Measurements from ENCODE around the gene ARHGAP12. TPM values are rescaled to one million over a fixed set of nuclear protein-coding genes. Genes with fewer than 3 reads are reported as not detected.

ARHGAP12 gene
- polyA plus RNA-seq, 1 of the 3 experiments (the other 2 are of a cell fraction), result 8.6 TPM

DNA sequence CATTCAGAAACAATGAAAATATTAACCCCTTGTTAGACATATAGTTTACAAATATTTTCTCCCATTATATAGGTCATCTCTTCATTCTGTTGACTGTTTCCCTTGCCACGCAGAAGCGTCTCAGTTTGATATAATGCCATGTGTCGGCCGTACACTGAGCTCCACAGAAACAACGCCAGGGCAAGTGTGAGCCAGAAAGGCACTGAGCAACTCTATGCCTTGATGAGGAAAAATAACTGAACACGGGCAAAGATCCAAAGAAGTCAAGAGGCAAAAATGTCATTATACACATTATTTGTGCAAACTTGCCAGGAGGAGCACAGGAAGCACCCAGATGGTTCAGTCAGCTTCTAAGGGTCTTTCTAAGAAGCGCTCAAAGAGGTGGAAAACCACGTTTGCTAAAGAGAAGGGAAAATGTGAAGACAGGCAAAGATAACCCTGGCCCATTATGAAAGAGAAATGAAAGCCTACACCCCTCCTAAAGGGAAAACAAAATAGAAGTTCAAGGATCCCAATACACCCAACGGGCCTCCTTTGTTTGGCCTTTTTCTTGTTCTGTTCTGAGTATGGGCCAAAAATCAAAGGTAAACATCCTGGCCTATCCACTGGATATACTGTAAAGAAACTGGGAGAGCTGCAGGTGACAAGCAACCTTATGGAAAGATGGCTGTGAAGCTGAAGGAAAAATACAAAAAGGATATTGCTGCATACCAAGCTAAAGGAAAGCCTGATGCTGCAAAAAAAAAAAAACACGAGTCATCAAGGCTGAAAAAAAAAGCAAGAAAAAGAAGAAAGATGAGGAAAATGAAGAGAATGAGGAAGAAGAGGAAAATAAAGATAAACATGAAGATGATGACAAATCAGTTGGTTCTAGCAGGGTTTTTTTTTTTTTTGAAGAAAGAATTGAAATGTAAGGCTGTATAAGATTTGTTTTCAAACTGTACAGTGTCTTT, 15.5 kb downstream of the ARHGAP12 start:
- TF ChIP-seq TEAD4 (IDR thresholded peaks at IDR 0.05; ENCODE audit: borderline replicate concordance, insufficient read depth) (no peak), TCF12 (IDR thresholded peaks at IDR 0.05) (no peak), RCOR1 (IDR thresholded peaks at IDR 0.05; ENCODE audit: low read length) (no peak), MXI1 (IDR thresholded peaks at IDR 0.05; ENCODE audit: low read depth, low read length) (no peak), JUND (IDR thresholded peaks at IDR 0.05) (no peak), GATA2 (CRISPR knock-in tag; IDR thresholded peaks at IDR 0.05) (no peak), TAF1 (IDR thresholded peaks at IDR 0.05; ENCODE audit: borderline replicate concordance, low read depth, low read length) (no peak), FOSL2 (IDR thresholded peaks at IDR 0.05; ENCODE audit: borderline replicate concordance, low read depth) (no peak), SMC3 (IDR thresholded peaks at IDR 0.05; ENCODE audit: low read depth, low read length) (no peak), GABPA (IDR thresholded peaks at IDR 0.05; ENCODE audit: low read depth) (no peak)
- TF ChIP-seq, protein P1, sequence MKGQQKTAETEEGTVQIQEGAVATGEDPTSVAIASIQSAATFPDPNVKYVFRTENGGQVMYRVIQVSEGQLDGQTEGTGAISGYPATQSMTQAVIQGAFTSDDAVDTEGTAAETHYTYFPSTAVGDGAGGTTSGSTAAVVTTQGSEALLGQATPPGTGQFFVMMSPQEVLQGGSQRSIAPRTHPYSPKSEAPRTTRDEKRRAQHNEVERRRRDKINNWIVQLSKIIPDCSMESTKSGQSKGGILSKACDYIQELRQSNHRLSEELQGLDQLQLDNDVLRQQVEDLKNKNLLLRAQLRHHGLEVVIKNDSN (IDR thresholded peaks at IDR 0.05; ENCODE audit: borderline replicate concordance, low read depth), result no peak
- TF ChIP-seq, protein P2, sequence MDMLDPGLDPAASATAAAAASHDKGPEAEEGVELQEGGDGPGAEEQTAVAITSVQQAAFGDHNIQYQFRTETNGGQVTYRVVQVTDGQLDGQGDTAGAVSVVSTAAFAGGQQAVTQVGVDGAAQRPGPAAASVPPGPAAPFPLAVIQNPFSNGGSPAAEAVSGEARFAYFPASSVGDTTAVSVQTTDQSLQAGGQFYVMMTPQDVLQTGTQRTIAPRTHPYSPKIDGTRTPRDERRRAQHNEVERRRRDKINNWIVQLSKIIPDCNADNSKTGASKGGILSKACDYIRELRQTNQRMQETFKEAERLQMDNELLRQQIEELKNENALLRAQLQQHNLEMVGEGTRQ (IDR thresholded peaks at IDR 0.05; ENCODE audit: borderline replicate concordance, low read depth, low read length), result no peak
- TF ChIP-seq, protein P3, sequence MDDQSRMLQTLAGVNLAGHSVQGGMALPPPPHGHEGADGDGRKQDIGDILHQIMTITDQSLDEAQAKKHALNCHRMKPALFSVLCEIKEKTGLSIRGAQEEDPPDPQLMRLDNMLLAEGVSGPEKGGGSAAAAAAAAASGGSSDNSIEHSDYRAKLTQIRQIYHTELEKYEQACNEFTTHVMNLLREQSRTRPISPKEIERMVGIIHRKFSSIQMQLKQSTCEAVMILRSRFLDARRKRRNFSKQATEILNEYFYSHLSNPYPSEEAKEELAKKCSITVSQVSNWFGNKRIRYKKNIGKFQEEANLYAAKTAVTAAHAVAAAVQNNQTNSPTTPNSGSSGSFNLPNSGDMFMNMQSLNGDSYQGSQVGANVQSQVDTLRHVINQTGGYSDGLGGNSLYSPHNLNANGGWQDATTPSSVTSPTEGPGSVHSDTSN (IDR thresholded peaks at IDR 0.05), result no peak
- TF ChIP-seq, protein P4, sequence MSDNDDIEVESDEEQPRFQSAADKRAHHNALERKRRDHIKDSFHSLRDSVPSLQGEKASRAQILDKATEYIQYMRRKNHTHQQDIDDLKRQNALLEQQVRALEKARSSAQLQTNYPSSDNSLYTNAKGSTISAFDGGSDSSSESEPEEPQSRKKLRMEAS (IDR thresholded peaks at IDR 0.05; ENCODE audit: low read depth), result no peak
- no peak for DNase-seq
- no peaks in the 10 kb centered on the region for H3K27me3 ChIP-seq (ENCODE audit: insufficient read depth)
- H3K4me2 ChIP-seq, result peak overlapping the region; percentile 29
- no peak overlapping the region for H3K9ac ChIP-seq
- peaks cover 2 to 25% of the 10 kb centered on the region in 2 experiments; a peak in 2 of 4 replicates for H3K4me1 ChIP-seq (ENCODE audit: control insufficient read depth in 1 of 2, insufficient read depth in 2 of 2, low read depth in 1 of 2, low read length in 1 of 2)
- peak overlapping the region in 1 of 2 experiments; percentile 18; a peak in 1 of 4 replicates for H3K27ac ChIP-seq (ENCODE audit: low read depth in 2 of 2, low read length in 1 of 2)
- ChIA-PET CTCF (interaction anchor here (3.9 kb wide), 1 partner anchor 10 kb away, joined by 18 read pairs; no protein-coding TSS in a partner anchor), POLR2A (no interaction called here)
- H3K9me3 ChIP-seq, result no peaks in the 10 kb centered on the region
- peaks cover 98% of the 10 kb centered on the region for H4K20me1 ChIP-seq (ENCODE audit: insufficient read depth)
- peaks cover 5 to 7% of the 10 kb centered on the region in 2 experiments for H3K36me3 ChIP-seq (replicated peaks in 1 of 2; ENCODE audit: control insufficient read depth in 1 of 2, insufficient read depth in 2 of 2, low read length in 1 of 2)
- WGBS (ENCODE audit: low lambda C conversion rate), result 76% methylated on average over 10 of the region's 10 CpGs
- H3F3A ChIP-seq (replicated peaks; ENCODE audit: insufficient read depth), result peaks cover 5% of the 10 kb centered on the region
- H3K79me2 ChIP-seq (ENCODE audit: insufficient read depth), result peaks cover 100% of the 10 kb centered on the region
- no peak overlapping the region for H2AFZ ChIP-seq (ENCODE audit: low read depth)
- H3K9me2 ChIP-seq, result no peaks in the 10 kb centered on the region
- H3K4me3 ChIP-seq (ENCODE audit: low read depth in 2 of 2, low read length in 1 of 2), result no peak overlapping the region
